Subcutaneous abdominal adipose tissue (tissue), 5 donors: ENCODE data around the gene SREBF2.
A peak's percentile ranks its signal among the peaks of the same experiment; 100 is the strongest.

ENCODE experiments used
- H3K27ac ChIP-seq: one replicate; pipeline ENCODE4 v1.7.0; 2013; ENCODE audit warnings: low read depth, mild to moderate bottlenecking, inconsistent platforms, low read length, moderate library complexity
- H3K27me3 ChIP-seq, 5 donors: one replicate each; pipeline ENCODE4 v1.7.0; 2013; ENCODE audit warnings: low read length in 5 of 5, inconsistent platforms in 1 of 5; ENCODE audit not compliant: control insufficient read depth in 5 of 5, insufficient read depth in 4 of 5
- H3K36me3 ChIP-seq, 5 donors: one replicate each; pipeline ENCODE4 v1.7.0; 2013; ENCODE audit warnings: low read length in 5 of 5; ENCODE audit not compliant: control insufficient read depth in 5 of 5, insufficient read depth in 5 of 5
- H3K4me1 ChIP-seq, 5 donors: one replicate each; pipeline ENCODE4 v1.7.0; 2013; ENCODE audit warnings: low read length in 5 of 5, mild to moderate bottlenecking in 3 of 5, moderate library complexity in 1 of 5; ENCODE audit not compliant: control insufficient read depth in 5 of 5, insufficient read depth in 5 of 5
- H3K4me3 ChIP-seq, 5 donors: one replicate each; pipeline ENCODE4 v1.7.0; 2013; ENCODE audit warnings: low read length in 5 of 5, low read depth in 1 of 5
- H3K9ac ChIP-seq, 5 donors: one replicate each; pipeline ENCODE4 v1.7.0; 2013; ENCODE audit warnings: low read length in 5 of 5, mild to moderate bottlenecking in 4 of 5, moderate library complexity in 3 of 5
- H3K9me3 ChIP-seq, 5 donors: one replicate each; pipeline ENCODE4 v1.7.0; 2013; ENCODE audit warnings: low read length in 5 of 5; ENCODE audit not compliant: control insufficient read depth in 5 of 5
- donor health status: healthy.
- donor health status: healthy.
- donor health status: healthy.
- donor health status: healthy.
- donor health status: healthy.

Gene SREBF2

GRCh38 chr22:41906822-41907221, 73.9 kb downstream of the SREBF2 start:
- Histone ChIP-seq H3K9me3 (no peaks in the 10 kb centered on the region), H3K27ac (no peak overlapping the region), H3K36me3 (peaks cover 0 to 59% (median 52%) of the 10 kb centered on the region in 5 donors), H3K27me3 (peaks cover 7 to 17% (median 14%) of the 10 kb centered on the region in 5 donors), H3K9ac (no peak overlapping the region), H3K4me3 (no peak overlapping the region), H3K4me1 (peaks cover 0 to 19% (median 15%) of the 10 kb centered on the region in 5 donors)

- H3K36me3 ChIP-seq = peaks cover 0 to 50% (median 43%) of the 10 kb centered on the region in 5 donors
- H3K27ac ChIP-seq = no peak overlapping the region
These were observed 74.8 kb downstream of the SREBF2 start for GRCh38 chr22:41907436-41908401.

GRCh38 chr22:41908411-41909309, 75.8 kb downstream of the SREBF2 start:
- no peak overlapping the region for H3K27ac ChIP-seq
- H3K36me3 ChIP-seq = peaks cover 0 to 40% (median 34%) of the 10 kb centered on the region in 5 donors
- H3K27me3 ChIP-seq = peaks cover 24 to 35% (median 32%) of the 10 kb centered on the region in 5 donors
- H3K9me3 ChIP-seq = no peaks in the 10 kb centered on the region
- H3K9ac ChIP-seq = no peak overlapping the region
- peaks cover 0 to 19% (median 15%) of the 10 kb centered on the region in 5 donors for H3K4me1 ChIP-seq
- no peak overlapping the region for H3K4me3 ChIP-seq

More at GRCh38 chr22:41907436-41908401, 74.8 kb downstream of the SREBF2 start:
- Histone ChIP-seq H3K9ac (no peak overlapping the region), H3K9me3 (no peaks in the 10 kb centered on the region), H3K27me3 (peaks cover 16 to 26% (median 23%) of the 10 kb centered on the region in 5 donors), H3K4me3 (no peak overlapping the region), H3K4me1 (peaks cover 0 to 19% (median 15%) of the 10 kb centered on the region in 5 donors)

- Histone ChIP-seq H3K27ac (no peak overlapping the region), H3K4me3 (peak overlapping the region in 1 of 5 donors; percentile 50), H3K9ac (no peak overlapping the region)
These were observed 76.6 kb downstream of the SREBF2 start for GRCh38 chr22:41909310-41910049.

DNA sequence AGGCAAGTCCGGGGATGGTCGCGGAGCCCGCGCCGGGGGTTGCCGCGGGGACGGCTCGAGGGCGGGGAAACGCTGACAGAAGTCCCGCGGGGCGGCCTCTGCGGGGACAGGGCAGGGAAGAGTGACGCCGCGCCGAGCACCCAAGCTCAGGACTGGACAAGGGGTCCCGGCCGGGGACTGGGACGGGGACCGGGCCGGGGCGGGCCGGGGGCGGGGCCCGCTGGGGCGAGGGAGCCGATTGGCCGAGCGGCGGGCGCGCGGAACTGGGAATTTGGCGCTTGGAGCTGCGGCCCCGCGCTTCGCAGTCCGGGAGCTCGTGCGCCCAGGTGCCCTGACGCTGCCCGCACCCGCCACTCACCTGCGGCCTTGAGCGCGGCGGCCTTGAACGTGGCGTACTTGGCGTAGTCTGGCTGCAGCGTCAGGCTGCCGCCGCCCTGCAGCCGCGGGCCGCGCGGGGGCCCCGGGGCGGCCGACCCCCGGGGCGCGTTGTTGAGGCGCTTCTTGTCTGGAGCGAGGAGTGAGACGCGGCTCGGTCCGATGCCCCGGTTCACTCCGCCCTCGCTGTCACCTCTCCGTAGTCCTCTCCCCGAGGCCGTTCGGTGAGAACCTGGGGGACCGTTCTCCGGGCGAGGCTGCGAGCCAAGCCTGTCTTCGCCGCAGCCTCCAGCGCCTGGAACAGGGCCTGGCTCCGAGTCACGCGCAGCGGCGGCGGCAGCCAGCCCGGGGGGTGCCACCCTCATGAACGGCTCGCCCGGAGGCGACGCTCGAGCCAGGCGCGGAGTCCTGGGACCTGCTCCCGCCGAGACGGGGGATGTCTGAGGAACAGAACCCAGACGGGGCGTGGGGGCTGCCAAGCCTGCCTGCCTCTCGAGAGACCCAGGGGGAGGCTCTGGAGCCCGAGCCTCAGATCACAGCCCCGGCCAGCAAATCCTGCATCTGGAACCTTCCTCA, 77.4 kb downstream of the SREBF2 start:
- Histone ChIP-seq H3K4me3 (peak overlapping the region in 3 of 5 donors; percentile 36 to 50 (median 48)), H3K27ac (no peak overlapping the region), H3K36me3 (peaks cover 0 to 24% (median 17%) of the 10 kb centered on the region in 5 donors), H3K4me1 (peaks cover 0 to 25% (median 19%) of the 10 kb centered on the region in 5 donors), H3K9me3 (no peaks in the 10 kb centered on the region), H3K27me3 (peaks cover 34 to 40% (median 38%) of the 10 kb centered on the region in 5 donors), H3K9ac (peak overlapping the region in 1 of 5 donors; percentile 59)

More at GRCh38 chr22:41909310-41910049, 76.6 kb downstream of the SREBF2 start:
- H3K9me3 ChIP-seq = no peaks in the 10 kb centered on the region
- H3K27me3 ChIP-seq = peaks cover 29 to 38% (median 35%) of the 10 kb centered on the region in 5 donors
- peaks cover 0 to 32% (median 26%) of the 10 kb centered on the region in 5 donors for H3K36me3 ChIP-seq
- H3K4me1 ChIP-seq = peaks cover 0 to 19% (median 15%) of the 10 kb centered on the region in 5 donors

GRCh38 chr22:41911001-41911611, 78.2 kb downstream of the SREBF2 start:
- H3K27me3 ChIP-seq = peaks cover 40 to 48% (median 46%) of the 10 kb centered on the region in 5 donors
- H3K4me3 ChIP-seq = peak overlapping the region in 3 of 5 donors; percentile 36 to 50 (median 48)
- no peak overlapping the region for H3K27ac ChIP-seq
- peaks cover 0 to 27% (median 21%) of the 10 kb centered on the region in 5 donors for H3K4me1 ChIP-seq
- peaks cover 0 to 16% (median 10%) of the 10 kb centered on the region in 5 donors for H3K36me3 ChIP-seq
- no peaks in the 10 kb centered on the region for H3K9me3 ChIP-seq
- peak overlapping the region in 1 of 5 donors; percentile 59 for H3K9ac ChIP-seq

GRCh38 chr22:41912338-41913039, 79.6 kb downstream of the SREBF2 start:
- Histone ChIP-seq H3K27me3 (peaks cover 40 to 58% (median 52%) of the 10 kb centered on the region in 5 donors), H3K9ac (no peak overlapping the region), H3K36me3 (peaks cover 0 to 6% (median 4%) of the 10 kb centered on the region in 5 donors), H3K27ac (no peak overlapping the region), H3K9me3 (no peaks in the 10 kb centered on the region), H3K4me1 (peaks cover 0 to 27% (median 21%) of the 10 kb centered on the region in 5 donors), H3K4me3 (no peak overlapping the region)
